SKM-1 treated with dmso at 0.1 percent for 144 hours (cell line): Measurements from ENCODE around the gene PI4KA.
"Not testable (repeated sequence)": the region's sequence is repeated elsewhere in the genome, so short reads cannot be mapped to it uniquely, and the experiment has no call there.

Source experiments
- DNase-seq: peaks from one replicate; lab custom pipeline; 2025; ENCODE audit not compliant: unreplicated experiment; lab: John Stamatoyannopoulos, UW

Gene PI4KA

GRCh38 chr22:20702175-20702545 lies 156.5 kb downstream of the PI4KA start:
- not testable (repeated sequence) for DNase-seq

- DNase-seq = not testable (repeated sequence)
These were observed 156.9 kb downstream of the PI4KA start for GRCh38 chr22:20701680-20702136.

GRCh38 chr22:20700347-20700746 lies 158.3 kb downstream of the PI4KA start:
- not testable (repeated sequence) for DNase-seq

GRCh38 chr22:20699856-20700255 lies 158.8 kb downstream of the PI4KA start:
- not testable (repeated sequence) for DNase-seq

DNA sequence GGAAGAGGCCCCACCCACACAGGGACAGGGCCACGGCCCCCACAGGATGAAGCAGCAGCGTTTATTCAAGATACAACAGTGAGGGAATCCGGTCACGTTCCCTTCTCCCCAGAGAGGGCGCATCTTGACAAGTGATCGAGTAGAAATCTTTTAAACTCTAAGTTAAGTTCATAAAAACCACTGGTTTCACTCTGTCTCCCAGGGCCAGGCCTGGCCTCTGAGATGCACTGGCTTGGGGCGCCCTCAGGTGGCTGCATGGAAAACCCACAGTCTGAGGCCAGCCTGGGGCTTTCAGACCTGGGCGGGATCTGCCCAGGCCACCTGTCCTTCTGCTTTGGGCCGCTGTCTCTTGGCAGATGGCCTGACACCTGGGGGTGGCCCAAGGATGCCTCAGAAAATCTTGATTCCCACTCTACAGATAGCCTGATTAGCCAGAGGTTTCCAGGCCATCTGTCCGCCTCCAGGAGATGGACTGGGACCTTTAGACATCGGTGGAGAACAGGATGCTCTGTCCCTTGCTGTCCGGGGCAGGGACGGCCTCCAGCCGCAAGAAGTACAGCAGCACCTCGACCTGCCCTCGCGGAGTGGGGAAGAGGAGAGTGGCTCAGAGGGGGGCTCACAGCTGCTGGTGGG lies 161.0 kb downstream of the PI4KA start:
- peak; percentile 62 for DNase-seq

DNA sequence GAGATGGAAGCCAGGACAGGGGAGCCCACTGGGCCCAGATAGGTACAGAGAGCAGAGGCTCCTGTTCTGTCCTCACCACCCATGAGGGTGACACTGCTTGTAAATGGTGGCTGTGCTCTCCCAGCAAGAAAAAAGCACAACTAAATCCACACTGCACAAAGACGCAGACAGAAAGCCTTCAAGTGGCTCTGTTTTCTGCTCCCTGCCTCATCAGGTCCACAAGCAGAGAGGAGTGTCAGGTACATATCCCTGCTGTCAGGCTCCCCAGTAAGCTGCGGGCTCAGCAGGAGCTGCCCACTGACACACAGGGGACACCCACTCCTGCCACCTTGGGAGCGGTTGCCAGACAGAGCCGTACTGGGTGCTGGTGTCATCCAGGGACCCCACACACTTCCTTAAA lies 162.6 kb downstream of the PI4KA start:
- not testable (repeated sequence) for DNase-seq

GRCh38 chr22:20695205-20695604 lies 163.4 kb downstream of the PI4KA start:
- not testable (repeated sequence) for DNase-seq

GRCh38 chr22:20694256-20694655 lies 164.4 kb downstream of the PI4KA start:
- not testable (repeated sequence) for DNase-seq

- not testable (repeated sequence) for DNase-seq
These were observed 165.7 kb downstream of the PI4KA start for GRCh38 chr22:20692926-20693325.

GRCh38 chr22:20690586-20691317 lies 167.9 kb downstream of the PI4KA start:
- not testable (repeated sequence) for DNase-seq

DNA sequence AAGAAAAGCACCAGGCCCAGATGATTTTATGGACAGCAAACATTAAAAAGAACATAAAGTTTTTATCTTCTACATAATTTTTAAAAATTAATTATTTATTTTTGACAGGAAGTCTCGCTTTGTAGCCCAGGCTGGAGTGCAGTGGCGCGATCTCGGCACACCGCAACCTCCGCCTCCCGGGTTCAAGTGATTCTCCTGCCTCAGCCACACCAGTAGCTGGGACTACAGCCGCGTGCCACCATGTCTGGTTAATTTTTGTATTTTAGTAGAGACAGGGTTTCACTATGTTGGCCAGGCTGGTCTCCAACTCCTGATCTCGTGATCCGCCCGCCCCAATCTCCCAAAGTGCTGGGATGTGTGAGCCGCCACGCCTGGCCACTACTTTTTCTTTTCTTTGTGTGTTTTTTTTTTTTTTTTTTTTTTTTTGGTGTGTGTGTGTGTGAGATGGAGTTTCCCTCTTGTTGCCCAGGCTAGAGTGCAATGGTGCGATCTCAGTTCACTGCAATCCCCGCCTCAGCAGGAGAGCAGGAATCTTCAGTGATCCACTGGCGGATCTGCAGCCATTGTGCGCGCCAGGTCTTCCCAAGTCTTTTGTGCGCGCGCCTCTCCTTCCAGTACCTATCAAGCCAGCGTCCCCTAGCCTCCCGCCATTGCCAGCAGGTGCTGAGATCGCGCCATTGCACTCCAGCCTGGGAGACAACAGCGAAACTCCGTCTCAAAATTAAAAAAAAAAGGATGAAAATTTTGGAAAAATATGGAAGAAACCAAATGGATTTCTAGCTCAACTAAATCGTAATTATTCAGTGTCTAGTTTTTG lies 171.0 kb downstream of the PI4KA start:
- DNase-seq = not testable (repeated sequence)

DNA sequence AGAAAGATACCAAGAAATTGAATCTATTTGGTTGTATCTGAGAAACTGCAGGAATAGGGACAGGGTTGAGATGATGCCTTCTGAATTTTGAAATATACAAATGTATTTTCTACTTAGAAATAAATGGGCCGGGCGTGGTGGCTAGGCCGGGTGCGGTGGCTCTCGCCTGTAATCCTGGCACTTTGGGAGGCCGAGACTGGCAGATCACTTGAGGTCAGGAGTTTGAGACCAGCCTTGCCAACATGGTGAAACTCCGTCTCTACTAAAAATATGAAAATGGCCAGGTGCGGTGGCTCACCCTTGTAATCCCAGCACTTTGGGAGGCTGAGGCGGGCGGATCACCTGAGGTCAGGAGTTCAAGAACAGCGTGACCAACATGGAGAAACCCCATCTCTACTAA lies 172.8 kb downstream of the PI4KA start:
- not testable (repeated sequence) for DNase-seq

GRCh38 chr22:20678792-20679435 lies 179.7 kb downstream of the PI4KA start:
- DNase-seq = not testable (repeated sequence)

- no peak for DNase-seq
These were observed 180.8 kb downstream of the PI4KA start for GRCh38 chr22:20677684-20678242.

DNA sequence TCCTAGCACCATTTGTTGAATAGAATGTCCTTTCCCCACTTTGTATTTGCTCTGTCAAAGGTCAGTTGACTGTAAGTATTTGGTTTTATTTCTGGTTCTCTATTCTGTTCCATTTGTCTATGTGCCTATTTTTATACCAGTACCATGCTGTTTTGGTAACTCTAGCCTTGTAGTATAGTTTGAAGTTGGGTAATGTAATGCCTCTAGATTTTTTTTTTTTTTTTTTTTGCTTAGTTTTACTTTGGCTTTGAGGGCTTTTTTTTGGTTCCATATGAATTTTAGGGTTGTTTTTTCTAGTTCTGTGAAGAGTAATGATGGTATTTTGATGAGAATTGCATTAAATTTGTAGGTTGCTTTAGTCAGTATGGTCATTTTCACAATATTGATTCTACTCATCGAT lies 183.0 kb downstream of the PI4KA start:
- DNase-seq = not testable (repeated sequence)

DNA sequence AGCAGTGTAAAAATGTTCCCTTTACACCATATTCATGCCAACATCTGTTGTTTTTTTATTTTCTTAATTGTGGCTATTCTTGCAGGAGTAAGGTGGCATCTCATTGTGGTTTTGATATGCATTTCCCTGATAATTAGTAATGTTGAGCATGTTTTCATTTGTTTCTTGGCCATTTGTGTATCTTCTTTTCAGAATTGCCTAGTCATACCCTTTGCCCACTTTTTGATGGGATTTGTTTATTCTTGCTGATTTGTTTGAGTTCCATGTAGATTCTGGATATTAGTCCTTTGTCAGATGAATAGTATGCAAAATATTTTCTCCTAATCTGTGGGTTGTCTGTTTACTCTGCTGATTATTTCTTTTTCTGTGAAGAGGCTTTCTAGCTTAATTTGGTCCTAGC lies 183.6 kb downstream of the PI4KA start:
- DNase-seq = no peak

GRCh38 chr22:20673295-20674195 lies 185.1 kb downstream of the PI4KA start:
- DNase-seq = no peak

- DNase-seq = no peak
These were observed 185.9 kb downstream of the PI4KA start for GRCh38 chr22:20672732-20673131.

DNA sequence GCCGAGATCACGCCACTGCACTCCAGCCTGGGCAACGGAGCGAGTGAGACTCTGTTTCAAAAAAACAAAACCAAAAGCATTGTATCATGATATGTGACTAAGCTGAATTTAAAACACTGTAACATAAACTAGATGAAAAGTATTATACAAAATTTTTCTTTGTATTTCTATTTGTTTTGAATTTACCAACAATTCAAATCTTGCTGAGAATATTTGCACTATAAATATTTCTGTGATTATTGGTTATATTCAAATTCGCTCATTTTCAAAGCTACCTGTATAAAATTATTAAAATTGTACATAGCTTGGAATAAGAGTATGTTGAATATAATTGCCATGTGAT lies 186.6 kb downstream of the PI4KA start:
- DNase-seq = no peak
